Neuronal stem cell (in vitro differentiated cells): ENCODE results near the gene SCPEP1.

ENCODE experiments used
- DNase-seq: peaks from one replicate; pipeline ENCODE4 v3.0.0-alpha.2; 2013; ENCODE audit warnings: low spot score
- H2AFZ ChIP-seq: one replicate; pipeline ENCODE4 v1.6.1; 2013; ENCODE audit warnings: mild to moderate bottlenecking, low read length, inconsistent platforms
- H2AK5ac ChIP-seq: 2 replicates; pipeline ENCODE4 v1.6.1; 2013; ENCODE audit warnings: low read depth, mild to moderate bottlenecking, inconsistent platforms, low read length, moderate library complexity, mixed read lengths
- H2BK120ac ChIP-seq: 2 replicates; pipeline ENCODE4 v1.6.1; 2013; ENCODE audit warnings: low read depth, mild to moderate bottlenecking, inconsistent platforms, low read length, moderate library complexity, mixed read lengths
- H2BK12ac ChIP-seq: one replicate; pipeline ENCODE4 v1.6.1; 2013; ENCODE audit warnings: low read length, inconsistent platforms
- H2BK15ac ChIP-seq: 2 replicates; pipeline ENCODE4 v1.6.1; 2013; ENCODE audit warnings: mild to moderate bottlenecking, low read length, inconsistent platforms, mixed read lengths
- H2BK5ac ChIP-seq: one replicate; pipeline ENCODE4 v1.6.1; 2013; ENCODE audit warnings: inconsistent platforms, mild to moderate bottlenecking, low read length, moderate library complexity
- H3K14ac ChIP-seq: one replicate; pipeline ENCODE4 v1.6.1; 2013; ENCODE audit warnings: low read length, inconsistent platforms
- H3K18ac ChIP-seq: 2 replicates; pipeline ENCODE4 v1.6.1; 2013; ENCODE audit warnings: low read length, inconsistent platforms
- H3K23ac ChIP-seq: 2 replicates; pipeline ENCODE4 v1.6.1; 2013; ENCODE audit warnings: low read depth, mild to moderate bottlenecking, mixed read lengths, low read length, inconsistent platforms; ENCODE audit not compliant: poor library complexity
- H3K27ac ChIP-seq: replicated peaks from 3 replicates; pipeline ENCODE4 v1.5.1; 2013; ENCODE audit warnings: low read length, inconsistent platforms
- H3K27me3 ChIP-seq, 3 experiments: 2 replicates each; pipeline ENCODE4 v1.6.1; 2013; ENCODE audit warnings: low read length in 3 of 3, mild to moderate bottlenecking in 2 of 3, inconsistent platforms in 1 of 3, low read depth in 1 of 3, mixed read lengths in 1 of 3, moderate library complexity in 1 of 3; ENCODE audit not compliant: control insufficient read depth in 3 of 3, insufficient read depth in 3 of 3
- H3K36me3 ChIP-seq, 2 donors: replicated peaks in 1 of 2; 2 replicates each; pipeline ENCODE4 v1.6.1; 2013; ENCODE audit warnings: low read length in 2 of 2; ENCODE audit not compliant: control insufficient read depth in 2 of 2, insufficient read depth in 2 of 2
- H3K4ac ChIP-seq: 2 replicates; pipeline ENCODE4 v1.6.1; 2013; ENCODE audit warnings: inconsistent platforms, mild to moderate bottlenecking, low read length, moderate library complexity
- H3K4me1 ChIP-seq, 2 donors: 1 replicate in 1 of 2; 2 replicates in 1 of 2; pipeline ENCODE4 v1.6.1; 2013; ENCODE audit warnings: low read length in 2 of 2, low read depth in 1 of 2; ENCODE audit not compliant: control insufficient read depth in 2 of 2, insufficient read depth in 1 of 2
- H3K4me2 ChIP-seq: one replicate; pipeline ENCODE4 v1.6.1; 2013; ENCODE audit warnings: mild to moderate bottlenecking, low read length, inconsistent platforms; ENCODE audit not compliant: insufficient read depth, poor library complexity, severe bottlenecking
- H3K4me3 ChIP-seq, 2 donors: 2 replicates each; pipeline ENCODE4 v1.5.1; 2013; ENCODE audit warnings: low read length in 2 of 2, mild to moderate bottlenecking in 2 of 2, inconsistent platforms in 1 of 2, moderate library complexity in 1 of 2
- H3K79me1 ChIP-seq: one replicate; pipeline ENCODE4 v1.6.1; 2013; ENCODE audit warnings: low read depth, mild to moderate bottlenecking, inconsistent platforms, low read length, moderate library complexity
- H3K9ac ChIP-seq: one replicate; pipeline ENCODE4 v1.6.1; 2013; ENCODE audit warnings: mild to moderate bottlenecking, low read depth, low read length, inconsistent platforms; ENCODE audit not compliant: poor library complexity
- H3K9me3 ChIP-seq, 2 donors: replicated peaks in 1 of 2; 2 replicates each; pipeline versions ENCODE3 to v1.6.1; 2013; ENCODE audit warnings: low read length in 2 of 2, mild to moderate bottlenecking in 2 of 2, inconsistent platforms in 1 of 2, low read depth in 1 of 2, mixed read lengths in 1 of 2, moderate library complexity in 1 of 2; ENCODE audit not compliant: control insufficient read depth in 2 of 2, insufficient read depth in 1 of 2
- H4K8ac ChIP-seq: one replicate; pipeline ENCODE4 v1.6.1; 2013; ENCODE audit warnings: low read depth, mild to moderate bottlenecking, inconsistent platforms, low read length, moderate library complexity
- H4K91ac ChIP-seq: one replicate; pipeline ENCODE4 v1.6.1; 2013; ENCODE audit warnings: low read length, low read depth, mild to moderate bottlenecking, inconsistent platforms; ENCODE audit not compliant: poor library complexity
- WGBS, 2 donors: extraction: QIAGEN DNeasy Blood & Tissue Kit; methylation state at CpG; one replicate each; pipeline ENCODE4 v1.1.7; 2013; ENCODE audit warnings: missing lambda C conversion rate in 2 of 2, mixed read lengths in 1 of 2; ENCODE audit not compliant: insufficient read length in 2 of 2, insufficient replicate concordance in 1 of 2; ENCODE audit errors: extremely low coverage in 2 of 2; 5-methylcytosine and 5-hydroxymethylcytosine counted together

SCPEP1 gene

DNA sequence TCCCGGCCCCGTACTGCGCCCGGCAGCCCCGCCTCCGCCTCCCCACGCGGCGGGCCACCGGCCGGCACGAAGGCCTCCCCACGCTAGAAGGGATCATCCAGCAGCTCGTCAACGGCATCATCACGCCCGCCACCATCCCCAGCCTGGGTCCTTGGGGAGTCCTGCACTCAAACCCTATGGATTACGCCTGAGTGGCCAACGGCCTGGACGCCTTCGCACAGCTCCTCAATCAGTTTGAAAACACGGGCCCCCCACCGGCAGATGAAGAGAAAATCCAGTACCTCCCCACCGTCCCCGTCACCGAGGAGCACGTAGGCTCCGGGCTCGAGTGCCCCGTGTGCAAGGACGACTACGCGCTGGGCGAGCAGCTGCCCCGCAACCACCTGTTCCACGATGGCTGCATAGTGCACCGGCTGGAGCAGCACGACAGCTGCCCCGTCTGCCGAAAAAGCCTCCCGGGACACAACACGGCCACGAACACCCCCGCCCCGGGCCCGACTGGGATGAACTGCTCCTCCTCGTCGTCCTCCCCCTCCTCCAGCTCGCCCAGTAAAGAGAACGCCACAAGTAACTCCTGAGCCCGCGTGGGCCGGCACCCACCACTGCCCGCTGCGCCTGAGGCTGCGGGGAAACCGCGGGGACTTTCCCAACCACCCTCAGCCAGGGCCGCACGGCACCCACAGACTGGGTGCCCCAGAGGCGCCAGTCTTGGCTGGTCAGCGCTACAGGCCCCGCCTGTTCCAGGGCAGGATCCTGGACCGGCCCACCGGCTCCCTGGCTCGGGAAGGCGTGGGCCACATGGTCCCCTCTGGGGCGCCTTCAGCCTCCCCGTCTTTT, 68.2 kb downstream of the SCPEP1 start:
- Histone ChIP-seq H4K8ac (peak overlapping the region; percentile 43), H3K9me3 (peaks cover 0 to 2% of the 10 kb centered on the region in 2 donors), H3K9ac (peak overlapping the region; percentile 44), H3K4me3 (no peak overlapping the region), H3K18ac (peak overlapping the region; percentile 48), H3K4me2 (no peak overlapping the region), H2BK120ac (no peak overlapping the region), H3K79me1 (no peaks in the 10 kb centered on the region), H2BK15ac (peak overlapping the region; percentile 17), H2BK5ac (peak overlapping the region; percentile 6), H3K27ac (no peak overlapping the region), H3K4ac (no peak overlapping the region), H3K27me3 (no peaks in the 10 kb centered on the region), H3K14ac (no peak overlapping the region), H2AFZ (peak overlapping the region; percentile 27), H2AK5ac (no peak overlapping the region), H3K36me3 (no peaks in the 10 kb centered on the region), H4K91ac (no peak overlapping the region), H3K23ac (peak overlapping the region; percentile 43), H2BK12ac (no peak overlapping the region), H3K4me1 (peaks cover 2 to 6% of the 10 kb centered on the region in 2 donors)
- DNase-seq, result no peak
- no CpG with 5 or more reads among the region's 69 CpGs for WGBS, 2 donors

DNA sequence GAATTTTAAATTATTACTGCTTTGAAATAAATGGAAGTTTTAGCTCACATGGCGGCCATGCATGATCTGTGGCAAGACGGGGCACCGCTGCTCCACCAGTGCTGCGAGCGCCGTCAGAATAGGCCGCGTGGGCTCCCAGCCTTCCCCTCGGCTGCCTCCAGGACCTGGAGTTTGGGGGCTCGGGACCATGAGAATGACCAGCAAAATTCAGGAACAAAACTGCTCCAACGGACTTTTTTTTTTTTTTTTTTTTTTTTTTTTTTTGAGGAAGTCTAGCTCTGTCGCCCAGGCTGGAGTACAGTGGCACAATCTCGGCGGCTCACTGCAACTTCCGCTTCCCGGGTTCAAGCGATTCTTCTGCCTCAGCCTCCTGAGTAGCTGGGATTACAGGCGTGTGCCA, 68.8 kb downstream of the SCPEP1 start:
- H3K4ac ChIP-seq, result no peak overlapping the region
- H3K9ac ChIP-seq, result no peak overlapping the region
- no peak overlapping the region for H3K18ac ChIP-seq
- peaks cover 0 to 2% of the 10 kb centered on the region in 2 donors for H3K9me3 ChIP-seq
- H3K27ac ChIP-seq, result no peak overlapping the region
- no peak overlapping the region for H2BK5ac ChIP-seq
- H3K4me1 ChIP-seq, result peaks cover 4 to 6% of the 10 kb centered on the region in 2 donors
- H3K14ac ChIP-seq, result no peak overlapping the region
- WGBS, 2 donors, result no CpG with 5 or more reads among the region's 18 CpGs
- H2AK5ac ChIP-seq, result no peak overlapping the region
- no peak overlapping the region for H4K91ac ChIP-seq
- H3K27me3 ChIP-seq, result no peaks in the 10 kb centered on the region
- DNase-seq, result no peak
- no peak overlapping the region for H3K4me3 ChIP-seq
- H2BK12ac ChIP-seq, result no peak overlapping the region
- no peak overlapping the region for H3K4me2 ChIP-seq
- H3K36me3 ChIP-seq, result no peaks in the 10 kb centered on the region
- H2BK15ac ChIP-seq, result no peak overlapping the region
- no peak overlapping the region for H2AFZ ChIP-seq
- H3K79me1 ChIP-seq, result no peaks in the 10 kb centered on the region
- H4K8ac ChIP-seq, result no peak overlapping the region
- H3K23ac ChIP-seq, result no peak overlapping the region
- H2BK120ac ChIP-seq, result no peak overlapping the region

DNA sequence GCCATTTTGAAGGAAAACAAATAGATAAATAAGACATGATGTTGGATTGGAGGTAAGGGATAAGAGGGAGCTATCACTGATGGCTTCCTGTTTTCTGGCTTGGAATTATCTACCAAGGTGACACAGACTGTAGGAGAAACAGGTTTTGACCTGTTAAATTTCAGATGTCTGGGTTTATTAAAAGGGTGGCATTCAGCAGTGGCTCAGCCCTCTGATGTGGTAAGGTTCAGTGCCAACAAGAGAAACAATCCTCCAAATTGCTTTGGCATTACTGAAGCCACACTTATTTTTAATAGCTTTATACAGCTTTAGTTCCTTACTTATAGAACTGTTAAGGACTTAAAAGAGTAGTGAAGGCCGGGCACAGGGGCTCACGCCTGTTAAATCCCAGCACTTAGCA, 70.2 kb downstream of the SCPEP1 start:
- H3K4me3 ChIP-seq, result no peak overlapping the region
- DNase-seq, result no peak
- H2BK15ac ChIP-seq, result no peak overlapping the region
- H3K14ac ChIP-seq, result no peak overlapping the region
- H2AFZ ChIP-seq, result no peak overlapping the region
- H4K8ac ChIP-seq, result no peak overlapping the region
- H3K9me3 ChIP-seq, result peaks cover 0 to 2% of the 10 kb centered on the region in 2 donors
- no peak overlapping the region for H2BK12ac ChIP-seq
- no peaks in the 10 kb centered on the region for H3K27me3 ChIP-seq
- H3K18ac ChIP-seq, result no peak overlapping the region
- H2AK5ac ChIP-seq, result no peak overlapping the region
- H3K23ac ChIP-seq, result no peak overlapping the region
- no peak overlapping the region for H3K4me2 ChIP-seq
- no peak overlapping the region for H3K4ac ChIP-seq
- H3K4me1 ChIP-seq, result peaks cover 7 to 9% of the 10 kb centered on the region in 2 donors
- no peak overlapping the region for H3K9ac ChIP-seq
- H3K79me1 ChIP-seq, result peaks cover 2% of the 10 kb centered on the region
- H2BK5ac ChIP-seq, result no peak overlapping the region
- H2BK120ac ChIP-seq, result no peak overlapping the region
- H3K27ac ChIP-seq, result no peak overlapping the region
- WGBS, 2 donors, result no CpG with 5 or more reads among the region's 2 CpGs
- H4K91ac ChIP-seq, result no peak overlapping the region
- no peaks in the 10 kb centered on the region for H3K36me3 ChIP-seq

- H2BK5ac ChIP-seq, result no peak overlapping the region
- H3K27ac ChIP-seq, result no peak overlapping the region
- no peak overlapping the region for H2BK15ac ChIP-seq
- H2BK120ac ChIP-seq, result no peak overlapping the region
- peaks cover 2% of the 10 kb centered on the region for H3K79me1 ChIP-seq
- no CpG with 5 or more reads among the region's 5 CpGs for WGBS, 2 donors
- H3K9me3 ChIP-seq, result peaks cover 0 to 2% of the 10 kb centered on the region in 2 donors
- no peak for DNase-seq
- H3K36me3 ChIP-seq, result no peaks in the 10 kb centered on the region
- no peak overlapping the region for H3K9ac ChIP-seq
- H2AFZ ChIP-seq, result peak overlapping the region; percentile 35
- no peak overlapping the region for H4K8ac ChIP-seq
- H3K4me1 ChIP-seq, result peaks cover 7 to 9% of the 10 kb centered on the region in 2 donors
- no peak overlapping the region for H4K91ac ChIP-seq
- no peak overlapping the region for H2BK12ac ChIP-seq
- no peaks in the 10 kb centered on the region for H3K27me3 ChIP-seq
- no peak overlapping the region for H3K18ac ChIP-seq
- H3K4me3 ChIP-seq, result no peak overlapping the region
- no peak overlapping the region for H3K4ac ChIP-seq
- H3K14ac ChIP-seq, result no peak overlapping the region
- no peak overlapping the region for H3K4me2 ChIP-seq
- H2AK5ac ChIP-seq, result no peak overlapping the region
- H3K23ac ChIP-seq, result no peak overlapping the region
Observed at GRCh38 chr17:57050306-57050705, 72.4 kb downstream of the SCPEP1 start.
